ENCODE results near the gene EPS8. TPM values are rescaled to one million over a fixed set of nuclear protein-coding genes. Genes with fewer than 3 reads are reported as not detected.

The EPS8 gene
- polyA plus RNA-seq, 1 of the 3 experiments (the other 2 are of a cell fraction), result 19.8 TPM

DNA sequence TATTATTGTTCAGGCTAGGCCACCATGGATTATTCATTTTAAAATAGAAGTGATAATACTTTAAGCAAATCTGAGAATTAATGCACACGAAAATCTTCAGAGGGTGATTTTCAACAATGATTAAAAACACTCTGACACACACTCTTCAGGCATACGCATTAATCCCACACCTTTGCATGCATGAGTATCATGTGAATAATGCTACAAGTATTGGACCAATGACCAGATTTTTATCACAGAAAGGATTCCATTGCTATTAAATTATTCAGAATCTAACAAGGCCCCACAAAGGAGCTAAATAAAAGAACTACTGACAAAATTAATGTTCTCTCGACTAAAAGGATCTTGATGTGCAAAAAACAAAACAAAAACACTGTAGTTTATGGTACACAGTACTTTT lies 11.1 kb downstream of the EPS8 start:
- Histone ChIP-seq H3K27ac (ENCODE audit: low read depth in 2 of 2, low read length in 1 of 2) (peak overlapping the region in 1 of 2 experiments; percentile 87; a peak in 1 of 4 replicates), H3K9me2 (no peaks in the 10 kb centered on the region), H3K36me3 (replicated peaks in 1 of 2; ENCODE audit: control insufficient read depth in 1 of 2, insufficient read depth in 2 of 2, low read length in 1 of 2) (peaks cover 0 to 6% of the 10 kb centered on the region in 2 experiments), H3K27me3 (ENCODE audit: insufficient read depth) (no peaks in the 10 kb centered on the region), H3K4me3 (ENCODE audit: low read depth in 2 of 2, low read length in 1 of 2) (no peak overlapping the region), H3K79me2 (ENCODE audit: insufficient read depth) (peaks cover 96% of the 10 kb centered on the region), H3F3A (replicated peaks; ENCODE audit: insufficient read depth) (peaks cover 36% of the 10 kb centered on the region), H3K4me1 (ENCODE audit: control insufficient read depth in 1 of 2, insufficient read depth in 2 of 2, low read depth in 1 of 2, low read length in 1 of 2) (peaks cover 0 to 50% of the 10 kb centered on the region in 2 experiments; a peak in 2 of 4 replicates), H3K9ac (peak overlapping the region; percentile 18; the same call in 1 of the 2 replicates), H3K9me3 (no peaks in the 10 kb centered on the region), H2AFZ (ENCODE audit: low read depth) (no peak overlapping the region), H4K20me1 (ENCODE audit: insufficient read depth) (no peaks in the 10 kb centered on the region), H3K4me2 (peak overlapping the region; percentile 20; the same call in 1 of the 2 replicates)
- WGBS (ENCODE audit: low lambda C conversion rate), result 30% methylated on average over 3 of the region's 3 CpGs
- DNase-seq, result no peak
- ChIA-PET CTCF (no interaction called here), POLR2A (no interaction called here)
- TF ChIP-seq, protein P1, sequence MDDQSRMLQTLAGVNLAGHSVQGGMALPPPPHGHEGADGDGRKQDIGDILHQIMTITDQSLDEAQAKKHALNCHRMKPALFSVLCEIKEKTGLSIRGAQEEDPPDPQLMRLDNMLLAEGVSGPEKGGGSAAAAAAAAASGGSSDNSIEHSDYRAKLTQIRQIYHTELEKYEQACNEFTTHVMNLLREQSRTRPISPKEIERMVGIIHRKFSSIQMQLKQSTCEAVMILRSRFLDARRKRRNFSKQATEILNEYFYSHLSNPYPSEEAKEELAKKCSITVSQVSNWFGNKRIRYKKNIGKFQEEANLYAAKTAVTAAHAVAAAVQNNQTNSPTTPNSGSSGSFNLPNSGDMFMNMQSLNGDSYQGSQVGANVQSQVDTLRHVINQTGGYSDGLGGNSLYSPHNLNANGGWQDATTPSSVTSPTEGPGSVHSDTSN (IDR thresholded peaks at IDR 0.05), result peak; percentile 4; the same call in 1 of the 2 replicates
- peak; percentile 50; the same call in 1 of the 2 replicates for TF ChIP-seq FOSL2 (IDR thresholded peaks at IDR 0.05; ENCODE audit: borderline replicate concordance, low read depth)
- peak; percentile 32; the same call in 1 of the 2 replicates for TF ChIP-seq TCF12 (IDR thresholded peaks at IDR 0.05)
- TF ChIP-seq MEF2A (IDR thresholded peaks at IDR 0.05; ENCODE audit: borderline replicate concordance, low read depth), result no peak
- TF ChIP-seq JUND (IDR thresholded peaks at IDR 0.05), result peak; percentile 15; the same call in 1 of the 2 replicates

DNA sequence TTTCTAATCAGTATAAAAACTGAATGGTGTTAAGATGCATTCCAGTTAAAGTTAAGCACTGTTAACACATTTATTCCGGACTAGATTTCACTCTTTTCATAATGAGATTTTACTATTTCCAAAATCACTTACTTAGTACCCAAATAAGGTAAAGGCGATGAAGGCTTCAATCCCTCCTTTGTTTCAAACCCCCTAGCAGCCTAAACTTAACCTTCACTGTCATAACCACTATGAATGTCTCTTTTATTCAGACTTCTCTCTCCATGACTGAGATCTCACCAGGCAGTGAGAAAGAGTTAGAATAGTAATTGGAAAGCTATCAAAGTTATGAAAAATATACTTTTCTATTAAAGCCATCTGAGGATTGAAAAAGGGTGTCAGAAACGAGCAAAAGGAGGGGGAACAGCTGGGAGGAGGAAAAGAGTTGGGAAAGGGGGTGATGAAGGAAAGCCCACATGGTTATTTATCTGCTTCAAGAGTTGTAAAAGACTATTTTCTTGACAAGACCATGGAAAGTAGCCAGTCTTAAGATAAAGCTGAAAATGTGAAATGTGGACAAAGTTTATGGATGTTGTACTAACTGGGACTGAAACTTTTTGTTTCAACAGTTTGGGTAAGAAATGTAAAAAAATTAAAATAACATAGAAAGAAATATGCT lies 11.7 kb downstream of the EPS8 start:
- H3K9ac ChIP-seq, result peak overlapping the region; percentile 18; the same call in 1 of the 2 replicates
- no peak for DNase-seq
- ChIA-PET CTCF (no interaction called here), POLR2A (no interaction called here)
- H3K27ac ChIP-seq (ENCODE audit: low read depth in 2 of 2, low read length in 1 of 2), result peak overlapping the region in 1 of 2 experiments; percentile 87; a peak in 2 of 4 replicates
- no peaks in the 10 kb centered on the region for H3K9me2 ChIP-seq
- TF ChIP-seq MAX (IDR thresholded peaks at IDR 0.05; ENCODE audit: low read depth) (no peak), GABPA (IDR thresholded peaks at IDR 0.05; ENCODE audit: low read depth) (no peak), GATA2 (CRISPR knock-in tag; IDR thresholded peaks at IDR 0.05) (no peak), ELF1 (IDR thresholded peaks at IDR 0.05) (no peak), TEAD4 (IDR thresholded peaks at IDR 0.05; ENCODE audit: borderline replicate concordance, insufficient read depth) (no peak), JUND (IDR thresholded peaks at IDR 0.05) (no peak), NRF1 (IDR thresholded peaks at IDR 0.05; ENCODE audit: low read depth, low read length) (no peak), SIN3A (IDR thresholded peaks at IDR 0.05; ENCODE audit: borderline replicate concordance, low read depth, low read length) (no peak), CHD2 (IDR thresholded peaks at IDR 0.05; ENCODE audit: low read length, partially characterized antibody) (no peak), RXRA (IDR thresholded peaks at IDR 0.05; ENCODE audit: borderline replicate concordance, low read depth) (no peak), EZH2phosphoT487 (IDR thresholded peaks at IDR 0.05; ENCODE audit: borderline replicate concordance, low read depth) (no peak), POLR2AphosphoS5 (IDR thresholded peaks at IDR 0.05; ENCODE audit: low read depth, low read length) (no peak), FOXM1 (IDR thresholded peaks at IDR 0.05; ENCODE audit: low read depth) (no peak), YY1 (IDR thresholded peaks at IDR 0.05; ENCODE audit: low read depth) (no peak)
- TF ChIP-seq, protein P2, sequence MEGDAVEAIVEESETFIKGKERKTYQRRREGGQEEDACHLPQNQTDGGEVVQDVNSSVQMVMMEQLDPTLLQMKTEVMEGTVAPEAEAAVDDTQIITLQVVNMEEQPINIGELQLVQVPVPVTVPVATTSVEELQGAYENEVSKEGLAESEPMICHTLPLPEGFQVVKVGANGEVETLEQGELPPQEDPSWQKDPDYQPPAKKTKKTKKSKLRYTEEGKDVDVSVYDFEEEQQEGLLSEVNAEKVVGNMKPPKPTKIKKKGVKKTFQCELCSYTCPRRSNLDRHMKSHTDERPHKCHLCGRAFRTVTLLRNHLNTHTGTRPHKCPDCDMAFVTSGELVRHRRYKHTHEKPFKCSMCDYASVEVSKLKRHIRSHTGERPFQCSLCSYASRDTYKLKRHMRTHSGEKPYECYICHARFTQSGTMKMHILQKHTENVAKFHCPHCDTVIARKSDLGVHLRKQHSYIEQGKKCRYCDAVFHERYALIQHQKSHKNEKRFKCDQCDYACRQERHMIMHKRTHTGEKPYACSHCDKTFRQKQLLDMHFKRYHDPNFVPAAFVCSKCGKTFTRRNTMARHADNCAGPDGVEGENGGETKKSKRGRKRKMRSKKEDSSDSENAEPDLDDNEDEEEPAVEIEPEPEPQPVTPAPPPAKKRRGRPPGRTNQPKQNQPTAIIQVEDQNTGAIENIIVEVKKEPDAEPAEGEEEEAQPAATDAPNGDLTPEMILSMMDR (IDR thresholded peaks at IDR 0.05), result no peak
- TF ChIP-seq, protein P3, sequence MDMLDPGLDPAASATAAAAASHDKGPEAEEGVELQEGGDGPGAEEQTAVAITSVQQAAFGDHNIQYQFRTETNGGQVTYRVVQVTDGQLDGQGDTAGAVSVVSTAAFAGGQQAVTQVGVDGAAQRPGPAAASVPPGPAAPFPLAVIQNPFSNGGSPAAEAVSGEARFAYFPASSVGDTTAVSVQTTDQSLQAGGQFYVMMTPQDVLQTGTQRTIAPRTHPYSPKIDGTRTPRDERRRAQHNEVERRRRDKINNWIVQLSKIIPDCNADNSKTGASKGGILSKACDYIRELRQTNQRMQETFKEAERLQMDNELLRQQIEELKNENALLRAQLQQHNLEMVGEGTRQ (IDR thresholded peaks at IDR 0.05; ENCODE audit: borderline replicate concordance, low read depth, low read length), result no peak
- H3K4me2 ChIP-seq, result peak overlapping the region; percentile 20; the same call in 1 of the 2 replicates
- H4K20me1 ChIP-seq (ENCODE audit: insufficient read depth), result no peaks in the 10 kb centered on the region
- H2AFZ ChIP-seq (ENCODE audit: low read depth), result 0 out of 2 replicates have a peak overlapping the region, but pooled peaks have one; percentile 30
- H3K36me3 ChIP-seq (replicated peaks in 1 of 2; ENCODE audit: control insufficient read depth in 1 of 2, insufficient read depth in 2 of 2, low read length in 1 of 2), result peaks cover 0 to 6% of the 10 kb centered on the region in 2 experiments
- H3K9me3 ChIP-seq, result no peaks in the 10 kb centered on the region
- H3F3A ChIP-seq (replicated peaks; ENCODE audit: insufficient read depth), result peaks cover 36% of the 10 kb centered on the region
- no peaks in the 10 kb centered on the region for H3K27me3 ChIP-seq (ENCODE audit: insufficient read depth)
- peaks cover 0 to 50% of the 10 kb centered on the region in 2 experiments; a peak in 2 of 4 replicates for H3K4me1 ChIP-seq (ENCODE audit: control insufficient read depth in 1 of 2, insufficient read depth in 2 of 2, low read depth in 1 of 2, low read length in 1 of 2)
- 0 out of 4 replicates have a peak overlapping the region, but pooled peaks of 1 of the 2 experiments have one; percentile 4 for H3K4me3 ChIP-seq (ENCODE audit: low read depth in 2 of 2, low read length in 1 of 2)
- peaks cover 96% of the 10 kb centered on the region for H3K79me2 ChIP-seq (ENCODE audit: insufficient read depth)
- 68% methylated on average over 3 of the region's 3 CpGs for WGBS (ENCODE audit: low lambda C conversion rate)

Measured in SK-N-SH (cell line).